Colonic mucosa (tissue), 4 donors: ENCODE data around the gene GABBR2. TPM values are rescaled to one million over a fixed set of nuclear protein-coding genes. Genes with fewer than 3 reads are reported as not detected.
A peak's percentile ranks its signal among the peaks of the same experiment; 100 is the strongest.

Source experiments
- DNase-seq: peaks from one replicate; pipeline ENCODE4 v3.0.0-alpha.2; 2020
- H3K27ac ChIP-seq: fragments of 200-600 bp; one replicate; pipeline ENCODE4 v1.8.0; 2021
- H3K27me3 ChIP-seq: fragments of 200-600 bp; one replicate; pipeline ENCODE4 v1.8.0; 2021
- H3K36me3 ChIP-seq: fragments of 200-600 bp; one replicate; pipeline ENCODE4 v1.8.0; 2021
- H3K4me1 ChIP-seq: fragments of 200-600 bp; one replicate; pipeline ENCODE4 v1.8.0; 2021; ENCODE audit warnings: mild to moderate bottlenecking
- H3K4me3 ChIP-seq: fragments of 200-600 bp; one replicate; pipeline ENCODE4 v1.8.0; 2021
- H3K9ac ChIP-seq, 2 donors: one replicate each; pipeline ENCODE4 v1.7.0; 2013; ENCODE audit warnings: control low read depth in 2 of 2, low read depth in 2 of 2, low read length in 2 of 2
- H3K9me3 ChIP-seq: fragments of 200-600 bp; one replicate; pipeline ENCODE4 v1.8.0; 2021
- intact Hi-C: fragments of 100-400 bp; cut with DNase I; formaldehyde crosslinking; loops from one replicate; pipeline ENCODE4 v1.14.1; 2022
- total RNA-seq, 2 donors: library from RNA; stranded (reverse); fragmentation: NEBNext Ultra II Directional in 1 of 2; extraction: Animal tissue kit (Norgen Biotek cat#: 25700) in 1 of 2; gene quantifications; one replicate each; pipeline ENCODE4 v1.2.1, GENCODE V29; 2021
- TF ChIP-seq, protein P1 (sequence below): fragments of 200-600 bp; IDR thresholded peaks from one replicate; pipeline ENCODE4 v1.8.0; 2022; ENCODE audit warnings: antibody characterized with exemption, mild to moderate bottlenecking
- donor health status: healthy.
- donor health status: DM: no; HTN: no; CAD: no.
- donor health status: DM: no; HTN: no; CAD: no.

Gene GABBR2
- total RNA-seq, 2 donors from 2014 or later, result 0.05 TPM; not detected in 1

DNA sequence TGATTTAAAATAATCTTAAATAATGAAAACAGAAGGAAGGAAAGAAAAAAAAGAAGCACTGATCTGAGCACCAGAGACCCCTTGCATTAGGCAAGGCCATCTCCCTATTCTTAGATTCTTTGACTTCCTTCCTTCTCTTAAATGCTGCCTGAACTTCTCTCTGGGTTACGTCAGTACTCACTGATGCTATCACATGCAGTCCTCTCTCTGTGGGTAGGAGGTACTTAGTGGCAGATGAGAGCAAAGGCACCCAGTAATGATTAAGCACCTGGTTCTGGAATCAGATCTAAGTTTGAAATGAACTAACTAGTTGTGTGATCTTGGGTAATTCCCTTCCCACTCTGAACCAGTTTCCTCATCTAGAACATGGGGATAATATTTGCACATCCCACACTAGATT is 343.0 kb downstream of the GABBR2 start:
- no peaks in the 10 kb centered on the region for H3K27me3 ChIP-seq
- no peak overlapping the region for H3K4me3 ChIP-seq
- no peaks in the 10 kb centered on the region for H3K4me1 ChIP-seq
- intact Hi-C loops, result no loop called here
- no peaks in the 10 kb centered on the region for H3K9me3 ChIP-seq
- H3K9ac ChIP-seq, result no peak overlapping the region
- H3K36me3 ChIP-seq, result no peaks in the 10 kb centered on the region
- H3K27ac ChIP-seq, result no peak overlapping the region
- TF ChIP-seq, protein P1, sequence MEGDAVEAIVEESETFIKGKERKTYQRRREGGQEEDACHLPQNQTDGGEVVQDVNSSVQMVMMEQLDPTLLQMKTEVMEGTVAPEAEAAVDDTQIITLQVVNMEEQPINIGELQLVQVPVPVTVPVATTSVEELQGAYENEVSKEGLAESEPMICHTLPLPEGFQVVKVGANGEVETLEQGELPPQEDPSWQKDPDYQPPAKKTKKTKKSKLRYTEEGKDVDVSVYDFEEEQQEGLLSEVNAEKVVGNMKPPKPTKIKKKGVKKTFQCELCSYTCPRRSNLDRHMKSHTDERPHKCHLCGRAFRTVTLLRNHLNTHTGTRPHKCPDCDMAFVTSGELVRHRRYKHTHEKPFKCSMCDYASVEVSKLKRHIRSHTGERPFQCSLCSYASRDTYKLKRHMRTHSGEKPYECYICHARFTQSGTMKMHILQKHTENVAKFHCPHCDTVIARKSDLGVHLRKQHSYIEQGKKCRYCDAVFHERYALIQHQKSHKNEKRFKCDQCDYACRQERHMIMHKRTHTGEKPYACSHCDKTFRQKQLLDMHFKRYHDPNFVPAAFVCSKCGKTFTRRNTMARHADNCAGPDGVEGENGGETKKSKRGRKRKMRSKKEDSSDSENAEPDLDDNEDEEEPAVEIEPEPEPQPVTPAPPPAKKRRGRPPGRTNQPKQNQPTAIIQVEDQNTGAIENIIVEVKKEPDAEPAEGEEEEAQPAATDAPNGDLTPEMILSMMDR, result no peak
- DNase-seq, result no peak

DNA sequence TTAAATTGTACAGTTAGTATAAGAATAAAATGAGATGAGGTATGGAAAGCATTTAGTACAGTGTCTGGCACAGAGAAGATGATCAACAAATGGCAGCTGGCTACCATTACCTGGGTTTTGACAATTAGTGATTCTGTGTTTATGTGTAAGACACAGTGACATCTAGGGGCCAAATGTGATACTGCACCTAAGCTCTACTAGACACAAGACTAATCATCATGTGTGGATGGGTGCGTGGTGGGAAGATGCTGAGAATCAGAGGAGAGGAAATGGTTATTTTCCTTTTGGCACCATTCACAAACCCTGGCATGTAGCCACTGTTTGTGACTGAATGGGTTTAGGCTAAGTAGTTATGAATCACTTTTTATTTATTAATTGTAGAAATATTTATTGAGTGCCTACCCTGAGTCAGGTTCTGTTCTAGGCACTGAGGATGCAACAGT is 343.5 kb downstream of the GABBR2 start:
- H3K27ac ChIP-seq, result no peak overlapping the region
- H3K9me3 ChIP-seq, result no peaks in the 10 kb centered on the region
- intact Hi-C loops, result no loop called here
- H3K27me3 ChIP-seq, result no peaks in the 10 kb centered on the region
- no peaks in the 10 kb centered on the region for H3K4me1 ChIP-seq
- H3K9ac ChIP-seq, result no peak overlapping the region
- peak; percentile 29 for DNase-seq
- no peaks in the 10 kb centered on the region for H3K36me3 ChIP-seq
- no peak overlapping the region for H3K4me3 ChIP-seq
- TF ChIP-seq, protein P1, result peak; percentile 14

DNA sequence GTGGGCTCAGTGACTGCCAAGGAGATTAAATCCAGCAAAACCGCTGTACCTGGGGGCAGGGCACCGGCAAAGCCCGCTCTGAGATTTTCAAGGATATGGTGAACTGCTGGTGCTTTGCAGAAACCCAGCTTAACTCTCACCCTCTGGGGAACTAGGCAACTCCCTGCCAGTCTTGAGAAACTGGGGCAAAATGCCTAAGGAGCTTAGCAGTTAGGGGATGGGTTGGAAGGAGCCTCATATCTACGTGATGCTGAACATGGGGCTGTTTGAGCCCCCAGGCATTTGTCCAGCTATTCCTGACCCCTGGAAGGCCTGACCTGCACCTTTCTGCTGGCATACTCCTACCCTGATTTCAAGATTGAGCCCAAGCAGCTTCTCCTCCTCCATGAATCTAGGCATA is 344.6 kb downstream of the GABBR2 start:
- Histone ChIP-seq H3K9ac (no peak overlapping the region), H3K36me3 (no peaks in the 10 kb centered on the region), H3K4me1 (no peaks in the 10 kb centered on the region), H3K4me3 (no peak overlapping the region), H3K9me3 (no peaks in the 10 kb centered on the region), H3K27me3 (no peaks in the 10 kb centered on the region), H3K27ac (no peak overlapping the region)
- no peak for DNase-seq
- intact Hi-C loops, result no loop called here
- TF ChIP-seq, protein P1, result no peak

DNA sequence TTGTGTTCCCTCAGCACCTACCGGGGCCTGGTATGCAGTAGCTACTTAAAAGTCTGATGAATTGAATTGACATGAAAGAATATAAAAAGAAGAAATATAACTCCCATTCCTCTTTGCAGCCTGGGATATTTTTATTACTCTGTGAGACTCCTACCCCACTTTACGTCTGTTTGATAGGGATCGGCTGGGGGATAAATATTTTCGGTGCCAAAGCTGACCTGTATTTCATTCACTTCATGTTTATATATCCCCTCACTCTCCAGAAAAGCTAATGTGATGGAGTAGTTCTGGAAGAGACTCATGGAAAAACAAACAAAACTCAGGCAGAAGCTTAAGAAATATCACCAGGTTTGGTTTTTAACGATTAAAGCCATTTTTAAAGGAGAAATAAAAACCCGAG is 345.1 kb downstream of the GABBR2 start:
- TF ChIP-seq, protein P1, result no peak
- Histone ChIP-seq H3K36me3 (no peaks in the 10 kb centered on the region), H3K4me1 (no peaks in the 10 kb centered on the region), H3K4me3 (no peak overlapping the region), H3K9ac (no peak overlapping the region), H3K27me3 (no peaks in the 10 kb centered on the region), H3K9me3 (no peaks in the 10 kb centered on the region), H3K27ac (no peak overlapping the region)
- intact Hi-C loops, result no loop called here
- DNase-seq, result no peak

DNA sequence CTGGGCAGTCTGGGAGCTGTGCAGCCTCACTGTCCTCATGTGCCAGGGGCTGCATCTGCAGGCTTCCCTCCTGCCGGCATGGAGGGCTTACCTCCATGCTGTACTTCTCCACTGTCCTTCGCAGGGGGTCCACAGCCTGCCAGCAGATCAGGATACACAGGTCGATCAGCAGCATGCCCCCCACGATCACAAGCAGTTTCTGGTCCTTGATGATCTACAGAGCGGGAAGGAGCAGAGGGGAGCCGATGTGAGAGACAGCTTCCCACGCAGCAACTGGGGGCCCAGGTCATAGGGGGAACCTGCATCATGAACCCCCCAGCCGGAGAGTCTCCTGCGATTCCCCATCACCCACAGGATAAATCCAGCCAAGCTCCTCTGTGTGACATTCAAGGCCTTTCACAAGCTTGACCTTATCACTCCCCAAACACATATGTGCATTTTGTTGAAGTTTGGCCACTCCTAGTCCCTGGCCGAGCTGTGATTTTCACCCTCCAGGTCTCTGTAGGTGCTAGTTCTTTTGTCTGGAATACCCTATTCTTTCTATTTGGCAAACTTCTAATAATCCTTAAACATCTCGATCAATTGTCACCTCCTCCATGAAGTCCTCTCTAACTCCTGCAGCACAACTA is 346.0 kb downstream of the GABBR2 start:
- no peaks in the 10 kb centered on the region for H3K27me3 ChIP-seq
- no peaks in the 10 kb centered on the region for H3K36me3 ChIP-seq
- H3K27ac ChIP-seq, result no peak overlapping the region
- no peaks in the 10 kb centered on the region for H3K9me3 ChIP-seq
- intact Hi-C loops, result no loop called here
- H3K4me1 ChIP-seq, result no peaks in the 10 kb centered on the region
- no peak overlapping the region for H3K4me3 ChIP-seq
- TF ChIP-seq, protein P1, result no peak
- DNase-seq, result no peak
- H3K9ac ChIP-seq, result no peak overlapping the region
